DND-41 (cell line): ENCODE data around the gene OPHN1.
"Not testable (repeated sequence)": the region's sequence is repeated elsewhere in the genome, so short reads cannot be mapped to it uniquely, and the experiment has no call there.

Experiments
- ATAC-seq: fragments of 200-7000 bp; cut with Tn5 transposase; 3 replicates; pipeline ENCODE4 v1.9.1; 2021; ENCODE audit warnings: low read depth; ENCODE audit not compliant: insufficient read depth
- DNase-seq: peaks from one replicate; pipeline ENCODE4 v3.0.0-alpha.2; 2020
- H2AFZ ChIP-seq: 2 replicates; pipeline ENCODE4 v1.6.0; 2012; ENCODE audit warnings: low read depth, low read length
- H3K27ac ChIP-seq: 2 replicates; pipeline ENCODE4 v1.5.1; 2012; ENCODE audit warnings: low read length, inconsistent platforms
- H3K27me3 ChIP-seq: fragments of 200-600 bp; sonication (generic); 2 replicates; pipeline ENCODE4 v1.6.0; 2012; ENCODE audit warnings: low read length, mild to moderate bottlenecking, inconsistent platforms; ENCODE audit not compliant: insufficient read depth, poor library complexity
- H3K36me3 ChIP-seq: 2 replicates; pipeline ENCODE4 v1.5.1; 2012; ENCODE audit warnings: low read length, inconsistent platforms; ENCODE audit not compliant: insufficient read depth
- H3K4me1 ChIP-seq: 2 replicates; pipeline ENCODE4 v1.5.1; 2012; ENCODE audit warnings: mild to moderate bottlenecking, low read length; ENCODE audit not compliant: insufficient read depth
- H3K4me2 ChIP-seq: 2 replicates; pipeline ENCODE4 v1.6.0; 2012; ENCODE audit warnings: mild to moderate bottlenecking, moderate library complexity, low read length, inconsistent platforms; ENCODE audit not compliant: insufficient read depth
- H3K4me3 ChIP-seq, 2 experiments: fragments of 200-600 bp in 1 of 2; shearing (Covaris generic) in 1 of 2; 2 replicates each; pipeline ENCODE4 v1.5.1; 2012 to 2016; ENCODE audit warnings: inconsistent platforms in 2 of 2, low read length in 2 of 2, mild to moderate bottlenecking in 2 of 2, low read depth in 1 of 2, moderate library complexity in 1 of 2
- H3K79me2 ChIP-seq: 2 replicates; pipeline ENCODE4 v1.6.0; 2012; ENCODE audit warnings: low read length, inconsistent platforms; ENCODE audit not compliant: insufficient read depth
- H3K9ac ChIP-seq: 2 replicates; pipeline ENCODE4 v1.6.0; 2012; ENCODE audit warnings: low read depth, mild to moderate bottlenecking, inconsistent platforms, low read length, moderate library complexity
- H3K9me3 ChIP-seq: 2 replicates; pipeline ENCODE4 v1.5.1; 2012; ENCODE audit warnings: low read length, moderate library complexity, mild to moderate bottlenecking, inconsistent platforms; ENCODE audit not compliant: insufficient read depth, severe bottlenecking
- H4K20me1 ChIP-seq: 2 replicates; pipeline ENCODE4 v1.6.0; 2012; ENCODE audit warnings: low read length; ENCODE audit not compliant: insufficient read depth
- EZH2 ChIP-seq: IDR thresholded peaks from 3 replicates; pipeline ENCODE4 v1.6.1; 2012; ENCODE audit warnings: borderline replicate concordance, low read depth, mild to moderate bottlenecking, moderate library complexity, low read length, inconsistent platforms; ENCODE audit not compliant: severe bottlenecking
- TF ChIP-seq, protein P1 (sequence below): IDR thresholded peaks from 2 replicates; pipeline ENCODE4 v1.5.1; 2012; ENCODE audit warnings: borderline replicate concordance, low read length, moderate library complexity, mild to moderate bottlenecking; ENCODE audit not compliant: poor library complexity, severe bottlenecking; ENCODE audit errors: extremely low read depth

Gene OPHN1

DNA sequence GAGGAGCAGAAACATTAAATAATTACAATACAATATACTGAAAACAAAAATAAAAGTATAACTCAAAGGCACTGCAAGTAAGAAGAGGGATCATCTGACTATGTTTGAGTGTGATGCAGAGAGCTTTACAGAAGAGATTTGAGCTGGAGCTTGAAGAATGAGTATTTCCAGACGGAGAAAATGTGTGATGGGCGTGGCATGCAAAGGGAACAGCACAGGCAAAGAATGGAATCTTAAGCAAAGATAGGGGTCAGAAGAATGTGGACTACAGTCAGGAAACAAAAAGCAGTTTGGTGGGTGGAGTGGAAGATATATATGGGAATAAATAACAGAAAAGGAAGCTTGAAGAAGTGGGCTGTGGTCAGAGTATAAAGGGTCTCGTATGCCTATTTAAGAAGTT lies 45.5 kb downstream of the OPHN1 start:
- no peak for ATAC-seq
- H3K27me3 ChIP-seq: no peaks in the 10 kb centered on the region
- H3K36me3 ChIP-seq: no peaks in the 10 kb centered on the region
- no peaks in the 10 kb centered on the region for H3K79me2 ChIP-seq
- no peaks in the 10 kb centered on the region for H4K20me1 ChIP-seq
- no peak overlapping the region for H3K4me2 ChIP-seq
- H3K9me3 ChIP-seq: no peaks in the 10 kb centered on the region
- DNase-seq: no peak
- TF ChIP-seq, protein P1, sequence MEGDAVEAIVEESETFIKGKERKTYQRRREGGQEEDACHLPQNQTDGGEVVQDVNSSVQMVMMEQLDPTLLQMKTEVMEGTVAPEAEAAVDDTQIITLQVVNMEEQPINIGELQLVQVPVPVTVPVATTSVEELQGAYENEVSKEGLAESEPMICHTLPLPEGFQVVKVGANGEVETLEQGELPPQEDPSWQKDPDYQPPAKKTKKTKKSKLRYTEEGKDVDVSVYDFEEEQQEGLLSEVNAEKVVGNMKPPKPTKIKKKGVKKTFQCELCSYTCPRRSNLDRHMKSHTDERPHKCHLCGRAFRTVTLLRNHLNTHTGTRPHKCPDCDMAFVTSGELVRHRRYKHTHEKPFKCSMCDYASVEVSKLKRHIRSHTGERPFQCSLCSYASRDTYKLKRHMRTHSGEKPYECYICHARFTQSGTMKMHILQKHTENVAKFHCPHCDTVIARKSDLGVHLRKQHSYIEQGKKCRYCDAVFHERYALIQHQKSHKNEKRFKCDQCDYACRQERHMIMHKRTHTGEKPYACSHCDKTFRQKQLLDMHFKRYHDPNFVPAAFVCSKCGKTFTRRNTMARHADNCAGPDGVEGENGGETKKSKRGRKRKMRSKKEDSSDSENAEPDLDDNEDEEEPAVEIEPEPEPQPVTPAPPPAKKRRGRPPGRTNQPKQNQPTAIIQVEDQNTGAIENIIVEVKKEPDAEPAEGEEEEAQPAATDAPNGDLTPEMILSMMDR: no peak
- TF ChIP-seq EZH2: no peak
- H3K27ac ChIP-seq: no peak overlapping the region
- H3K4me1 ChIP-seq: no peaks in the 10 kb centered on the region
- no peak overlapping the region for H2AFZ ChIP-seq
- no peak overlapping the region for H3K9ac ChIP-seq
- H3K4me3 ChIP-seq: no peak overlapping the region

DNA sequence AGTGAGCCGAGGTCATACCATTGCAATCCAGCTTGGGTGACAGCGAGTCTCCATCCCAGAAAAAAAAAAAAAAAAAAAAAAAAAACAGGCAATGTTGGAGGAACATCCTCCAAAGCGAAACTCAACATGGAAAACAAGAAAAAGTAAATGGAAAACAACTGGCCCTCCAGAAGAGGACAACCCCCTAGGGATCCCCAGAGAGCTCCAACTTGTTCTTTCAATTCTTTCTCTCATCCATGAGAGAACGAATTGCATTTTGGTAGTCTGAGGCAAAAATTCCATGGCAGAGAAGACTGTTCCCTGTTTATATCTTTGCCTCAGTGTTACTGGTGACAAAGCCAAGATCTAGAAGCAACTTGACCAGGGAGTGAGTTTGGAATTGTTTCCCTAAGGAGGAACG lies 49.8 kb downstream of the OPHN1 start:
- no peaks in the 10 kb centered on the region for H3K79me2 ChIP-seq
- DNase-seq: no peak
- no peaks in the 10 kb centered on the region for H4K20me1 ChIP-seq
- TF ChIP-seq, protein P1: no peak
- TF ChIP-seq EZH2: no peak
- no peaks in the 10 kb centered on the region for H3K9me3 ChIP-seq
- H2AFZ ChIP-seq: no peak overlapping the region
- ATAC-seq: no peak
- H3K9ac ChIP-seq: no peak overlapping the region
- no peak overlapping the region for H3K27ac ChIP-seq
- H3K36me3 ChIP-seq: no peaks in the 10 kb centered on the region
- H3K4me3 ChIP-seq: no peak overlapping the region
- no peaks in the 10 kb centered on the region for H3K27me3 ChIP-seq
- H3K4me2 ChIP-seq: no peak overlapping the region
- no peaks in the 10 kb centered on the region for H3K4me1 ChIP-seq

DNA sequence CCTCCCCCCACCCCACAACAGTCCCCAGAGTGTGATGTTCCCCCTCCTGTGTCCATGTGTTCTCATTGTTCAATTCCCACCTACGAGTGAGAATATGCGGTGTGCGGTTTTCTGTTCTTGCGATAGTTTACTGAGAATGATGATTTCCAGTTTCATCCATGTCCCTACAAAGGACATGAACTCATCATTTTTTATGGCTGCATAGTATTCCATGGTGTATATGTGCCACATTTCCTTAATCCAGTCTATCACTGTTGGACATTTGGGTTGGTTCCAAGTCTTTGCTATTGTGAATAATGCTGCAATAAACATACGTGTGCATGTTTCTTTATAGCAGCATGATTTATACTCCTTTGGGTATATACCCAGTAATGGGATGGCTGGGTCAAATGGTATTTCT lies 55.7 kb downstream of the OPHN1 start:
- H3K4me2 ChIP-seq, H3K9me3 ChIP-seq, H3K9ac ChIP-seq, H2AFZ ChIP-seq, H3K27me3 ChIP-seq, H3K27ac ChIP-seq, H3K4me1 ChIP-seq, H3K4me3 ChIP-seq, ATAC-seq, H3K79me2 ChIP-seq, H3K36me3 ChIP-seq, DNase-seq, H4K20me1 ChIP-seq: not testable (repeated sequence)

GRCh38 chrX:68376373-68376772 lies 56.9 kb downstream of the OPHN1 start:
- Histone ChIP-seq H3K27ac (no peak overlapping the region), H3K27me3 (no peaks in the 10 kb centered on the region), H3K79me2 (no peaks in the 10 kb centered on the region), H3K4me3 (no peak overlapping the region), H2AFZ (no peak overlapping the region), H3K4me1 (no peaks in the 10 kb centered on the region), H4K20me1 (no peaks in the 10 kb centered on the region), H3K9ac (no peak overlapping the region), H3K9me3 (no peaks in the 10 kb centered on the region), H3K4me2 (no peak overlapping the region), H3K36me3 (no peaks in the 10 kb centered on the region)
- ATAC-seq (no peak), DNase-seq (no peak)
- TF ChIP-seq, protein P1: no peak
- TF ChIP-seq EZH2: no peak
